HepG2 (cell line): ENCODE data around the gene USF2. TPM values are rescaled to one million over a fixed set of nuclear protein-coding genes. Genes with fewer than 3 reads are reported as not detected.

Experiments used
- ATM ChIP-seq: fragments of 450-650 bp; IDR thresholded peaks from 2 replicates; pipeline ENCODE4 v1.7.1; 2017; ENCODE audit warnings: mild to moderate bottlenecking, borderline replicate concordance
- EZH2 ChIP-seq: conservative IDR thresholded peaks from 2 replicates; pipeline ENCODE4 v1.6.1; 2012; ENCODE audit warnings: mild to moderate bottlenecking, low read depth, low read length, moderate library complexity
- GTF2F1 ChIP-seq: fragments of 150-350 bp; IDR thresholded peaks from 2 replicates; pipeline ENCODE4 v1.6.1; 2014; ENCODE audit warnings: low read length
- HHEX ChIP-seq: IDR thresholded peaks from 2 replicates; pipeline ENCODE4 v1.6.1; 2016; ENCODE audit warnings: control low read depth
- MAFF ChIP-seq: IDR thresholded peaks from 2 replicates; pipeline ENCODE4 v1.6.1; 2011; ENCODE audit warnings: low read depth, low read length, improper control_type of control experiment
- MIER2 ChIP-seq: IDR thresholded peaks from 2 replicates; pipeline ENCODE4 v1.6.1; 2016; ENCODE audit warnings: missing biosample characterization, missing genetic modification reagents
- MIER3 ChIP-seq: IDR thresholded peaks from 2 replicates; pipeline ENCODE4 v1.6.1; 2016; ENCODE audit warnings: missing compliant biosample characterization, borderline replicate concordance
- MZF1 ChIP-seq: sonication (generic); formaldehyde crosslinking; IDR thresholded peaks from 2 replicates; pipeline ENCODE4 v1.8.1; 2023; ENCODE audit warnings: mild to moderate bottlenecking, missing genetic modification reagents, borderline replicate concordance
- PAWR ChIP-seq: sonication (generic); formaldehyde crosslinking; IDR thresholded peaks from 2 replicates; pipeline ENCODE4 v1.4.0; 2020; ENCODE audit warnings: missing genetic modification reagents, mild to moderate bottlenecking, borderline replicate concordance
- PHB2 ChIP-seq: fragments of 450-650 bp; IDR thresholded peaks from 2 replicates; pipeline ENCODE4 v1.6.1; 2018; ENCODE audit not compliant: partially characterized antibody
- RCOR2 ChIP-seq: IDR thresholded peaks from 2 replicates; pipeline ENCODE4 v1.6.1; 2016; ENCODE audit warnings: missing biosample characterization, missing genetic modification reagents
- SIX1 ChIP-seq: sonication (generic); formaldehyde crosslinking; IDR thresholded peaks from 2 replicates; pipeline ENCODE4 v1.4.0; 2020; ENCODE audit warnings: missing genetic modification reagents, borderline replicate concordance
- SPEN ChIP-seq: sonication (generic); formaldehyde crosslinking; IDR thresholded peaks from 2 replicates; pipeline ENCODE4 v1.5.1; 2020; ENCODE audit warnings: low read depth, mild to moderate bottlenecking, missing genetic modification reagents
- YEATS4 ChIP-seq: sonication (generic); formaldehyde crosslinking; IDR thresholded peaks from 2 replicates; pipeline ENCODE4 v1.4.0; 2020; ENCODE audit warnings: missing genetic modification reagents, borderline replicate concordance
- ZBTB25 ChIP-seq: IDR thresholded peaks from 2 replicates; pipeline ENCODE4 v1.6.1; 2018; ENCODE audit warnings: missing genetic modification reagents
- ZKSCAN5 ChIP-seq: sonication (generic); formaldehyde crosslinking; IDR thresholded peaks from 2 replicates; pipeline ENCODE4 v1.5.1; 2020; ENCODE audit warnings: mild to moderate bottlenecking, missing genetic modification reagents
- ZNF143 ChIP-seq: sonication (generic); formaldehyde crosslinking; IDR thresholded peaks from 2 replicates; pipeline ENCODE4 v1.4.0; 2020; ENCODE audit warnings: missing genetic modification reagents
- ZNF160 ChIP-seq: sonication (generic); formaldehyde crosslinking; IDR thresholded peaks from 2 replicates; pipeline ENCODE4 v1.8.0; 2022; ENCODE audit warnings: mild to moderate bottlenecking, inconsistent platforms, missing genetic modification reagents
- ZNF318 ChIP-seq: sonication (generic); formaldehyde crosslinking; IDR thresholded peaks from 2 replicates; pipeline ENCODE4 v1.4.0; 2020; ENCODE audit warnings: mild to moderate bottlenecking, missing genetic modification reagents
- ZNF773 ChIP-seq: sonication (generic); formaldehyde crosslinking; IDR thresholded peaks from 2 replicates; pipeline ENCODE4 v1.4.0; 2020; ENCODE audit warnings: missing genetic modification reagents, borderline replicate concordance
- ZNF850 ChIP-seq: sonication (generic); formaldehyde crosslinking; conservative IDR thresholded peaks from 2 replicates; pipeline ENCODE4 v1.9.0; 2021; ENCODE audit warnings: mild to moderate bottlenecking, missing genetic modification reagents
- ZSCAN30 ChIP-seq: sonication (generic); formaldehyde crosslinking; IDR thresholded peaks from 2 replicates; pipeline ENCODE4 v1.5.0; 2020; ENCODE audit warnings: mild to moderate bottlenecking, missing genetic modification reagents
- polyA plus RNA-seq, 8 experiments: library from polyadenylated mRNA; depleted of rRNA in 3 of 8; stranded (reverse) in 7 of 8; unstranded in 1 of 8; fragments of >200 nt; fragmentation: Illumina TruSeq in 4 of 8; extraction: Trizol in 4 of 8; gene quantifications; 2 replicates each; pipeline versions ENCODE4 v1.2.1 to v1.2.3, GENCODE V29; 2011 to 2016; ENCODE audit warnings: low read depth in 4 of 8, missing spikeins in 1 of 8, mixed read lengths in 1 of 8; ENCODE audit not compliant: insufficient read depth in 1 of 8
- total RNA-seq, 5 experiments: library from RNA; depleted of rRNA; stranded (reverse); fragments of >200 nt; fragmentation: Illumina TruSeq; extraction: Trizol; gene quantifications; 2 replicates each; pipeline ENCODE4 v1.2.3, GENCODE V29; 2016; ENCODE audit warnings: low read depth in 1 of 5

USF2 gene
- total and polyA plus RNA-seq, 2 of the 13 experiments (the other 11 are each of a cell fraction or from before 2014, with no cell fraction given) = 54.9 to 106 TPM

GRCh38 chr19:35248310-35249145, 20.2 kb upstream of the USF2 start, which contains the start of gene LSR (continued):
- TF ChIP-seq ZNF143 (CRISPR knock-in tag) (no peak; the same call in 1 of the 2 replicates), SPEN (CRISPR knock-in tag) (peak; percentile 87; the same call in 1 of the 2 replicates), ZNF850 (peak; percentile 96), ATM (no peak), MAFF (no peak), ZBTB25 (CRISPR knock-in tag) (no peak; the same call in 1 of the 2 replicates), ZSCAN30 (CRISPR knock-in tag) (0 out of 2 replicates have a peak, but pooled peaks have one; percentile 36), ZNF318 (CRISPR knock-in tag) (peak; percentile 37; the same call in 1 of the 2 replicates), ZNF773 (CRISPR knock-in tag) (peak; percentile 77; the same call in 1 of the 2 replicates), PHB2 (no peak), EZH2 (no peak), GTF2F1 (peak; percentile 53; the same call in 1 of the 2 replicates), ZKSCAN5 (CRISPR knock-in tag) (0 out of 2 replicates have a peak, but pooled peaks have one; percentile 34), SIX1 (CRISPR knock-in tag) (0 out of 2 replicates have a peak, but pooled peaks have one; percentile 11), MZF1 (CRISPR knock-in tag) (peak; percentile 4; the same call in 1 of the 2 replicates), MIER3 (peak; percentile 90; the same call in 1 of the 2 replicates), YEATS4 (CRISPR knock-in tag) (peak; percentile 63; the same call in 1 of the 2 replicates), ZNF160 (peak; percentile 91), HHEX (CRISPR knock-in tag) (no peak), MIER2 (peak; percentile 50; the same call in 1 of the 2 replicates), PAWR (CRISPR knock-in tag) (no peak), RCOR2 (CRISPR knock-in tag) (peak; percentile 54; the same call in 1 of the 2 replicates)
